ENCODE data around the gene NAP1L1.
"Not testable (repeated sequence)": the region's sequence is repeated elsewhere in the genome, so short reads cannot be mapped to it uniquely, and the experiment has no call there.

The NAP1L1 gene

GRCh38 chr12:75998292-75999063 lies 86.0 kb downstream of the NAP1L1 start:
- intact Hi-C loops (cut with DNase I) = no loop called here
- no peak for DNase-seq

- DNase-seq = no peak
- intact Hi-C loops (cut with DNase I) = no loop called here
Measured at GRCh38 chr12:75997658-75998057, 86.8 kb downstream of the NAP1L1 start.

- DNase-seq = no peak
- intact Hi-C loops (cut with DNase I) = no loop called here
Measured at GRCh38 chr12:75996861-75997447, 87.5 kb downstream of the NAP1L1 start.

GRCh38 chr12:75995691-75996090 lies 88.8 kb downstream of the NAP1L1 start:
- DNase-seq = no peak
- intact Hi-C loops (cut with DNase I) = no loop called here

GRCh38 chr12:75994069-75994740 lies 90.3 kb downstream of the NAP1L1 start:
- intact Hi-C loops (cut with DNase I) = no loop called here
- no peak for DNase-seq

- no peak for DNase-seq
- intact Hi-C loops (cut with DNase I) = no loop called here
Measured at GRCh38 chr12:75991753-75992152, 92.7 kb downstream of the NAP1L1 start.

GRCh38 chr12:75990189-75990912 lies 94.1 kb downstream of the NAP1L1 start:
- intact Hi-C loops (cut with DNase I) = no loop called here
- no peak for DNase-seq

GRCh38 chr12:75987709-75988108 lies 96.8 kb downstream of the NAP1L1 start:
- intact Hi-C loops (cut with DNase I); DNase-seq: not testable (repeated sequence)

Data from posterior cingulate gyrus (tissue), 11 donors.